SK-N-MC (cell line): ENCODE results near the gene TRIM63.
"Not testable (repeated sequence)": the region's sequence is repeated elsewhere in the genome, so short reads cannot be mapped to it uniquely, and the experiment has no call there.

ENCODE experiments used
- EZH2 ChIP-seq: fragments of 200-600 bp; sonication (generic); IDR thresholded peaks from one replicate; pipeline ENCODE4 v1.6.1; 2017; ENCODE audit warnings: antibody characterized with exemption
- POLR2AphosphoS5 ChIP-seq: IDR thresholded peaks from 2 replicates; pipeline ENCODE4 v1.6.1; 2012; ENCODE audit warnings: mild to moderate bottlenecking, low read depth, low read length, borderline replicate concordance

GRCh38 chr1:26105226-26105548 is 37.8 kb upstream of the TRIM63 start:
- not testable (repeated sequence) for TF ChIP-seq EZH2, POLR2AphosphoS5
